Gastrocnemius medialis (tissue), 4 donors: ENCODE results near the gene DIPK1B.

Source experiments
- POLR2A ChIP-seq, 2 donors: fragments of 450-650 bp; IDR thresholded peaks; one replicate each; pipeline ENCODE4 v1.6.1; 2017; ENCODE audit warnings: antibody characterized with exemption in 2 of 2, mild to moderate bottlenecking in 2 of 2, moderate library complexity in 2 of 2
- TF ChIP-seq, protein P1 (sequence below), 5 experiments: fragments of 450-650 bp in 3 of 5; fragments of 200-600 bp in 2 of 5; sonication (generic) in 2 of 5; IDR thresholded peaks in 4 of 5; conservative IDR thresholded peaks in 1 of 5; 1 replicate in 4 of 5; 2 replicates in 1 of 5; pipeline ENCODE4 v1.5.1; 2016 to 2019; ENCODE audit warnings: antibody characterized with exemption in 5 of 5, mild to moderate bottlenecking in 3 of 5, moderate library complexity in 3 of 5

- TF ChIP-seq, protein P1, sequence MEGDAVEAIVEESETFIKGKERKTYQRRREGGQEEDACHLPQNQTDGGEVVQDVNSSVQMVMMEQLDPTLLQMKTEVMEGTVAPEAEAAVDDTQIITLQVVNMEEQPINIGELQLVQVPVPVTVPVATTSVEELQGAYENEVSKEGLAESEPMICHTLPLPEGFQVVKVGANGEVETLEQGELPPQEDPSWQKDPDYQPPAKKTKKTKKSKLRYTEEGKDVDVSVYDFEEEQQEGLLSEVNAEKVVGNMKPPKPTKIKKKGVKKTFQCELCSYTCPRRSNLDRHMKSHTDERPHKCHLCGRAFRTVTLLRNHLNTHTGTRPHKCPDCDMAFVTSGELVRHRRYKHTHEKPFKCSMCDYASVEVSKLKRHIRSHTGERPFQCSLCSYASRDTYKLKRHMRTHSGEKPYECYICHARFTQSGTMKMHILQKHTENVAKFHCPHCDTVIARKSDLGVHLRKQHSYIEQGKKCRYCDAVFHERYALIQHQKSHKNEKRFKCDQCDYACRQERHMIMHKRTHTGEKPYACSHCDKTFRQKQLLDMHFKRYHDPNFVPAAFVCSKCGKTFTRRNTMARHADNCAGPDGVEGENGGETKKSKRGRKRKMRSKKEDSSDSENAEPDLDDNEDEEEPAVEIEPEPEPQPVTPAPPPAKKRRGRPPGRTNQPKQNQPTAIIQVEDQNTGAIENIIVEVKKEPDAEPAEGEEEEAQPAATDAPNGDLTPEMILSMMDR (IDR thresholded peaks at IDR 0.05 in 4 of 5, conservative IDR thresholded peaks at IDR 0.05 in 1 of 5): no peak
- no peak for TF ChIP-seq POLR2A (IDR thresholded peaks at IDR 0.05)
These were observed 6.2 kb downstream of the DIPK1B start for GRCh38 chr9:136718345-136719194.
